ENCODE measurements around the gene OR13J1.
A peak's percentile ranks its signal among the peaks of the same experiment; 100 is the strongest.

OR13J1 gene

DNA sequence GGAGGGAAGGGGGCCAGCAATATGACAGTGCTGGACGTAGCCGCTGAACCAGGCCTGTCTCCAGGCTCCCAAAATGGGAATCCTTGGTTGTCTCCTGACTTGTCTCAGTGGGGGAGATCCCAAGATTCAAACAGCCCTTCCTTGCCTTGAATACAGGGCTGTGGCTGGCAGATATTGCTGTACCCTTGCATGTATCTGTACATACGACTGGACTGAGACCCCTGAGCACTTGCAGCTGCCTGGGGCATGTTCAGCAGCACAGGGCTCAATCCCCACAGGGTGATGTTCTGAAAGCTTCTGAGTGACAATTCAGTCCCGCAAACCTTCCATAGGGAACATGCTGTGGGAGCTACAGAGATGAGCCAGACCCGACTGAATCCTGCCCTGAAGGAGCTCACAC lies 13.3 kb downstream of the OR13J1 start:
- no peak for FAIRE-seq

DNA sequence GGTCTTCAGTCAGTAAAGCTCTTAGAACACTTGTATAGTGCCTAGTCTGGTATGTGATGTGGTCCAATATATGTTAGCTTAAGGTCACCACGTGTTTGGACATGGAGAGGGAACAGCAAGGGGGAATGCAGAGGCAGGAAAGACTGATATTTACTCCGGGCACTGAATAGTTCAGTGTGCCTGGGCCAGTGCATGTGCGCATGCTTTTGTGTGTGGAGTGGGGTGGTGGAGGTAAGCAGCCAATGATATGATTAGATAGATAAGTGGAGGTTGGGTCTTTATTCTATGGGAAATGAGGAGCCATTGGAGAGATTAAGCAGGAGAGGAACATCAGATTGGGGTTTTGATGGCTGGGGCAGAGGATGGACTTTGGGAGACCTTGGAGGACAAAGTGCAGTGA lies 14.0 kb downstream of the OR13J1 start:
- FAIRE-seq = no peak

DNA sequence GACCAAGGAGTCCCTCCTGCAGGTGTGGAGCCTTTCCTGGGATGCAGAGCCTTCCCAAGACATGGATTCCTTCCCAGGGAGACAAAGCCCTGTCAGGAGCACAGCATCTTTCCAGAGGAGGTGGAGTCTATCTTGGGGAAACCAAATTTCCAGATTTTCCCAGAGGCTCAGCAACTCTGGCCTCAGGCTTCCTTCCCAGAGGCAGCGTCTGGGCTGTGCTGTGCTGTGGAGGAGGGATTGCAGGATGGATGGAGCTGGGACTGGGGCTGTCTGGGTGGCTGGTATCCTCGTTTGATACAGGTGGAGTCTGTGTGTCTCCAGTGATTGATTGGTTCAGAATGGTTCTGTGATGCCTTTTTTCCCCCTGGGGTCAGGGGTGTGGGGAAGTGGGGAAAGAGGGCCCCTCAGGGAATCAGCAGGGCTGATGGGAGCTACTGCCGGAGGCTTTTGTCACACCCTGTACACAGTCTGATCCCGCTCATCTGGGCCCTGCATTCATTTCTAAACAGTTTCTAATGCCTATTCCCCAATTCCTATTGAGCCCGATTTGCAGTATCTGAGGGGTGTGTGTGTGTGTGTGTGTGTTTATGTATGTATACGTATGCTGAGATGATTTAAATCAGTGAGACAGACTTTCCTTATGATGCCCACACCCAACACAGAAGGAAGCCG lies 16.0 kb downstream of the OR13J1 start:
- FAIRE-seq = no peak

DNA sequence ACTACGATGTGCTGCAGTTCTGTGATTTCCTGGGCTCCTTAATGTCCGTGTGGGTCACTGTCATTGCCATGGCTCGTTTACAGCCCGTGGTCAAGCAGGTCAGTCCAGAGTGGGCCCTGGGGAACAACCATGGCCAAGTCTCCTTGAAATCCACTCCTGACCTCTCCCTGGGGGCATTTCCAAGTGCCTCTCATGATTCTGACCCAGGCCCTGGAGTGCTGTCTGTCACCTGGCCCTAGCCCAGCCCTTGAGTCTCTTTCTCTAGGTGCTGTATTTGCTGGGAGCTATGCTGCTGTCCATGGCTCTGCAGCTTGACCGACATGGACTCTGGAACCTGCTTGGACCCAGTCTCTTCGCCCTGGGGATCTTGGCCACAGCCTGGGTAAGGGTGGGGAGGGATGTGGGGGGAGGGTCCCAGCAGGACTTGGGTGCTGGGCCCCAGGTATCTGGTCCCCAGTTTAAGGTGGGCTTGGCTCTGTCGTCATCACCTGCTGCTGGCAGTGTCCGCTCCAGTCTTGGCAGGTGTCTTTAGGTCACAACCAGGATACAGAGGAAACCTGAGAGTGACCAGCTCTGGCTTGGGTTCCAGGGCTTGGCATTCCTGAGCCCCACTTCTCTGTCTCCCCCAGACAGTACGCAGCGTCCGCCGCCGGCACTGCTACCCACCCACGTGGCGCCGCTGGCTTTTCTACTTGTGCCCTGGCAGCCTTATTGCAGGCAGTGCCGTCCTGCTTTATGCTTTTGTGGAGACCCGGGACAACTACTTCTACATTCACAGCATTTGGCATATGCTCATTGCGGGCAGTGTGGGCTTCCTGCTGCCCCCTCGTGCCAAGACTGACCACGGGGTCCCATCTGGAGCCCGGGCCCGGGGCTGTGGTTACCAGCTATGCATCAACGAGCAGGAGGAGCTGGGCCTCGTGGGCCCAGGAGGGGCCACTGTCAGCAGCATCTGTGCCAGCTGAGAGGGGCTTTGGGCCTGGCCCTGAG lies 17.0 kb downstream of the OR13J1 start:
- no peak for FAIRE-seq

DNA sequence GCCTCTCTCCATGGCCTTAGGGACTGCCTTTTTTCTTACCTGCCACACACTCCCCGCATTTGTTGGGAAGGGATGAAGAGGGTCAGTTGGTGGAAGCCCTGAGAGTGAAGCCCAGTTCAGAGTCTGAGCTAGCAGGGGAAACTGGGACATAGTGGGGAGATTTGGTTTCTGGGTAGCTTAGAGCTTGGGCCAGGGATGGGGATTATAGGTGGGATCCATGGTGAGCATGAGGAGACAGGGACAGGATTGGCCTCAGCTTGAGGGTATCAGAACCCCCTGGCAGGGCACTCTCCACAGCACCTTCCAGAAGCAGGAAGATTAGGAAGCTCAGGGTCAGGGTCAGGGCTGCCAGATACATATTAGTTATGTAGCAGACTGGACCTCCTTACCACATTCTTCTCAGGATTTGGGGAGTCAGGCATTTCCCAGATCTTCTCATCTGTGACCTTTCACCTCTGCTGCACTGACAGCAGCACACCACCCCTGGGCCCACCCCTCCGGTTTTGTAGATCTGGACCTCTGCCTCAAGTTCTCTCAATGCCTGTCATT lies 17.9 kb downstream of the OR13J1 start:
- no peak for FAIRE-seq

DNA sequence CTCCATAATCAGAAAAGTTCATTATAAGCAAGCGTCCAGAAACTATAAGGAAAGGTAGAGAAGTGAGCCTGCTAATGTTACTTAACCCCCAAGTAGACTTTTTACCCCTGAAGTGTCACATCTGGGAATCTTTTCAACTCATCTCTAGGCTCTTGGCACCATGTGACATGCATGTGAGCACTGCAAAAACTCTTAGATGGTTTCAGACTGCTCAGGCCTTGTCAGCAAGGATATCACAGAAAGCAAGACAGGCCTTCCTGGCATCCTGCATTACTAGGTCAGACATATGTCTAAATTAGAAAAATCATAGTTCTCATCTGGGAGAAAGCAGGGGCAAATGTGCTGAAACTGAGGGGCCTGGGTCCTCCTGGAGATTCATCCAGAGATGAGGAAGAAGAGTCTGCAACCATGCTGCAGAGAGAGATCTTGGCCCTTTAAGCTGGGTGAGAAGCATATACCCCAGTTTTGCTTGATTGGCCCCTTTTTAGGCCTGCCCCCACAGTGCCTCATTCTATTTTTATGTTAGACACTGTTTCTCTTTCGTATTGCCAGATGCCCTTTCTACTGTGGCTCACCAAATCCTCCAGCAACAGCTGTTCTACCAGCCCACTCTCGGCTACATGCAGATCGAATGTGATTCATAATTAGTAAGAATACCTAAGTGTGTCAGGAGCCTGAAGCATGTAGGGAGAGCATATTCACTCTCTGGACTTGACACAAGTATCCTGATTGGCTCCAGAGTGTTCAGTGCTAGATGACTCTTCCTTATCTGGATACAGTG lies 22.2 kb downstream of the OR13J1 start:
- FAIRE-seq = no peak

DNA sequence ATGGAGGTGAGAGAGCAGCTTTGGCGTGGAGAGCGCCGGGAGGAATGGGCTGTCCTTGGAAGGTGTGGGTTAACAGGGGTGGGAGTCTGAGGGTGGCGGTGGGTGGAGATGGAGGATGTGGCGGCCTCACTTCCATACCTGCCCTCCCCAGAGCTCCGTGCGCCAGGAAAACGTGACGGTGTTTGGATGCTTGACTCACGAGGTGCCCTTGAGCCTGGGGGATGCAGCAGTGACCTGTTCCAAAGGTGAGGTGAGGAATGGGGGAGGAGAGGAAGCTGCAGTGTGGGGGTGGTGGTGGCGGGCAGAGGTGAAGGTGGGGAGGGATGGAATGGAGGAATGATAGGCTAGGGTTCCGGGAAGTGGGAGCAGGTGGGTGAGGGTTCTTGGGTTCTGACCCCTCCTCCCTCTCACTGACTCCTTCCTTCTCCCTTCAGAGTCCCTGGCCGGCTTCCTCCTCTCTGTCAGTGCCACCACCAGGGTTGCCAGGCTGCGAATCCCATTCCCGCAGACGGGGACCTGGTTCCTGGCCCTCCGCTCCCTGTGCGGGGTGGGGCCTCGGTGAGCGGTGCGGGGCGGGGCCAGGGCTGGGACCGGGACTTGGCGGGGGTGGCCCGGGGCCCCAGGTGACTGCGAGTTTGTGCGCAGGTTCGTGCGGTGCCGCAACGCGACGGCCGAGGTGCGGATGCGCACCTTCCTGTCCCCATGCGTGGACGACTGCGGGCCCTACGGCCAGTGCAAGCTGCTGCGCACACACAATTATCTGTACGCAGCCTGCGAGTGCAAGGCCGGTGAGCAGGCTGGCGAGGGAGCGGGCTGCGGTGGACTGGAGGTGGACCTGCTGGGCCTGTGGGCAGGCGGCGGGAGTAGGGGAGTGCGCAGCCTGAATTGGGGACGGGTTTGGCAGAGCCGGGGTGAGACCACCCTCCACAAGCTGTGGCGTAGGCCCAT lies 24.1 kb downstream of the OR13J1 start:
- FAIRE-seq = no peak

DNA sequence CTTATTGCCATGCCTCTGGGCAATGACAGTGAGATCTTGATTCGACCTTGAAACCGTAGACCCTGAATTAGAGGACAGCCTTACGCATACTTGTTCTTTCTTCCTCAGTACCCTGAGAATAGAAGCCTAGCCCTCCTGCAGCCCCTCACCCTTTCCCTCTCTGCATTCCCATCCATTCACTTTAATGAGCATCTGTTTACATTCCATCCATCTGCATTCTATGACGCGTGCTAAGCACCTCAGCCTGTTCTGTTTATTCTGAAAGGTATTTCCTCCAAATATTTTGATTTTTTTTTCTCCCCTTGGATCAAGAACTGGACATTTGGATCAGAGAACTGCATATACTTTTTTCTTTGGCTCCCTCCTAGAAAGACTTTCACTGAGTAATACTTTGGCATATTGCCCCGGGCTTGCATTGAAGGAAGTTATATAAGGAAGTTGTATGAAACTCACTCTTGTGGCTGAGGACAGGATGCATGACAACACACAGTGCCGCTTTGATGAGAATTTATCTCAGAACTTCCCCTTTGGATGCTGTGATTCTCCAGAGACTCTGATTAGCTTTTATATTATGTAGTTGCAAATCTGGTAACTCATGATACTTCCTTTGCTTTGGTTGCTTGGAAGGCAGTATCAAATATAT lies 25.5 kb downstream of the OR13J1 start:
- peak; percentile 48 for FAIRE-seq

DNA sequence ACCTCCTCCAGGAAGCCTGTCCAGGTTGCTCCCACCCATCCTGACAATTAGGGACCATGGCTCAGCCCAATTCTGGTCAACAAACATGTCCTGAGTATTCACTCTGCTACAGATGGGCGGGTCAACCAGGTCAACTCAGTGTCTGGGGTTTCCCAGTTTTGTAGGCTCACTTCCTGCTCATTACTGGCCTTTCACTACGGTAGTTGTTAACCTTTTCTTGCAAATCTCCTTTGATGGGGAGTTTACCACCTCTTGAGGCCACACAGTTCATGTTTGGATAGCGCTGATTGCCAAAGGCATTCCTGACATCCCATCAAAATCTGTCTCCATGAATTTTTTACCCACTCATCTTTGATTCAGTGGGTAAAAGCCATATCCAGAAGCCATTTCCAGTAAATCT lies 27.4 kb downstream of the OR13J1 start:
- no peak for FAIRE-seq

DNA sequence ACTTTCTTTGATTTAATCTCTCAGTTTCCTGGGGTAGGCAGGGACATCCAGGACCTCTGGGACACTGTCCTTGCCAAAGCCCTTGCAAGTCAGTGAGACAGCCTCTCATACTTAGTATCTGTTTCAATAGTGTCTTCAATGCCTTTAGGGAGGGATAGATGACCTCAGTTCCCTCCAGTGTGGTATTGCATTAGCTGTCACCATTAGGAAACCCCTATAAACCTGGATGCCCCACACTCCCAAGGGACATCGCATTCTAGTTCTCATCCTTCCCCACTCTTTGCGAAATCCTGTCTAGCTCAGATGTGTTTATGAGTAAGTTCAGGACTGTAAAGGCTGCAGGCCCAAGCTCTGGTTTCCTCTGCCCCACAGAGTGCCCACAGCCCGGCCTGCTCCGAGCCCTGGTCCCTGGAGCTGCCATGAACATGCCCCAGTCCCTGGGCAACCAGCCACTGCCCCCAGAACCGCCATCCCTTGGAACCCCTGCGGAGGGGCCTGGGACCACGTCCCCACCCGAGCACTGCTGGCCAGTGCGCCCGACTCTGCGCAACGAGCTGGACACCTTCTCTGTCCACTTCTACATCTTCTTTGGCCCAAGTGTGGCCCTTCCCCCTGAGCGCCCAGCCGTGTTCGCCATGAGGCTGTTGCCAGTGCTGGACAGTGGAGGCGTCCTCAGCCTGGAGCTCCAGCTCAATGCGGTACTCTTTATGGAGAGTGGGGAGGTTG lies 28.0 kb downstream of the OR13J1 start:
- FAIRE-seq = no peak

DNA sequence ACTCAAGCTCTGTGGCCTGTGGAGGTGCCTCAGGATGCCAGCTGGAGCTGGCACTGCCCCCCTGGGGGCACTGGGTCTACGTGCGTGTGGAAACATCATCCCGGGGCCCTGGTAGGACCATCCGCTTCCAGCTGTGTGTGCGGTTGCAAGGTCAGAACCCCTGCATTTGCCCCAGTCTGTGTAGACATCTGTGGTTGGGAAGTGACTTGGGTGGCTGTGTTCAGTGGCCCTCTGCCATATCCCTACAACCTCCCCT lies 28.6 kb downstream of the OR13J1 start:
- no peak for FAIRE-seq

DNA sequence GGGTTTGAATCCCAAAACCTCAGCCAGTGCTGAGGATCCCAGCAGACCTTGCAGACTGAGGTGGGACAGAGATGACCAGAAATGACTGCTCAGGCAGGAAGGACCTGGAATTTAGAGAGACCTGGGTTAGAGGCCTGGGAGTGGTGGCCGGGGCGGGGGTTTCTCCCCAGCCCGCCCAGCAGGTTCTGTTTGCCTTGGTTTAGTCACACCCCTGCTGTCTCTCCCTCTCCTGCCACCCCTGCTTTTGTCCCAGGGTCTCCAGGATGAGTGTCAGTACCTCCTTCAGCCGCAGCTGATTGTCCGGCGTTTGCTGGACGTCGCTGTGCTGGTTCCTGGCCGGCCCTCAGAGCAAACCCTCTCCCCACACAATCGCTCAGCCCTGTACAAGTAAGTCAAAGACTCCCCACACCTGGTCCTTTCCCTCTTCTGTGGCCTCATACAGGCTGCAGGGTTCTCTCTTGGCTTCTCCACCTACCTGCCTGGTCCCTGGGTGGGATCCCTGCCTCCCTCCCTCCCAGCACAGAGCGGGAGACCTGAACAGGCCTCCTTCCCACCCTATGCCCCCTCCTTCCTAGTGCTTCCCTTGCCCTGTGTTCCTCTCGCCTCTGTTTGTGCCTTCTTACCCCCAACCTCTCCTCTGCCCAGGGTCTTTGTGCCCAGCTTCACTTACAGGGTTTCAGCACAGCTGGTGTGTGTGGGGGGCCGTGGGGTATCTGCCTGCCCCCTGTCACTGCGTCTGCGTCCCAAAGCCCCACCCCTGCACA lies 29.1 kb downstream of the OR13J1 start:
- no peak for FAIRE-seq

DNA sequence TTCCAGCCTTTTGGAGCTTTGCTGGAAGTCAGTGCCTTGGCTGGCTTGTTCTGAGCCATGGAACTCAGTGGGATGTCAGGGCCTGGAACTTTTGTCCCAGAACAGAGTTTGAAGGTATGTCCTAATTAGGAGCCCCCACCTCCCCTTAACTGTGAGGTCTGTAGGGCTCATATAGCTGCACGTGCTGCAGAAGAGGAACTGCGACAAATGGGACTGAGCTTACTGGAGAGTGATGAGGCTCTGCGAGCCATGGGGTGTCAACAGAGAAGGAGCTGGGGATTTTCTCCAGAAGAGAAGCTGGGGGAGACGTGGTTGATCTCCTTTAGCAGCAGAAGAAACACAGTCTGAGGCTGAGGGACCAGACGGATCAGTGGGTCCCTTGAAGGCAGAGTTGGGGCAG lies 30.3 kb downstream of the OR13J1 start:
- FAIRE-seq = no peak

DNA sequence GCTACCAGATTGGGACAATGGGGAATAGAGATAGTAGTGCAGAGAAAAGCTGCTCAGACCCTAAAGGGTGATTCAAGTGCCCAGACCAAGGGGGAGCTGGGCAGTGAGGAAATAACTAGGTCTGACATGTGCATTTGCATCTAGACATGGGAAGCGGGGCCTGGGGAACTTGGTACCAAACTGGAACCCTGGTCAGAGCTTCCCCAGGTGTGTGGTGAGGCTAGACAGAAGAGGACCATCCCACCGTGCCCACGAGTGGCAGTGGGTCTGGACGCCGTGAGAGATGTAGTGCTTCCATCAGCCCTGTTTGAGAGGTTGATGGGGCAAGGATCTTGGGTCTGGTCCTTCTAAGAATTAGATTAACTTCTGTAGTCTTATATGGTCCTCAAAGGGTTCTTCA lies 33.6 kb downstream of the OR13J1 start:
- FAIRE-seq = no peak

DNA sequence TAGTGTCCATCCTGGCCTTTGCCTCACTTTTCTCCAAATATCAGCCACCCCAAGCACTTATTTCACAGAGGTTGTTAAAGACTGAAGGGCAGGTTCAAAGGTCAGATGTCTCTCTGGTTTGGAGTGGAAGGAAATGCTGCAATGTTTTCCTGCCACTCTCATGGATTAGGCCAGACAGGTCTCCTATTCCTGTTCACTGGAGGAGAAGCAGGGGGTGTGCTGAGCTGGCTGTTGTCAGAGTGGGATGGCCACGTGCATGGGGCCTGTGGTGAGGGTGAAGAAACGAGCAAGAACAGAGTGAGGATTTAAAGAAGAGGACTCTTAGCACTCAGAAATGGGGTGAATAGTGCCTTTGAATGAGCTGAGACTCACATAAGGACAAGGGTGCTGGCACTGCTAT lies 34.4 kb downstream of the OR13J1 start:
- FAIRE-seq = no peak

DNA sequence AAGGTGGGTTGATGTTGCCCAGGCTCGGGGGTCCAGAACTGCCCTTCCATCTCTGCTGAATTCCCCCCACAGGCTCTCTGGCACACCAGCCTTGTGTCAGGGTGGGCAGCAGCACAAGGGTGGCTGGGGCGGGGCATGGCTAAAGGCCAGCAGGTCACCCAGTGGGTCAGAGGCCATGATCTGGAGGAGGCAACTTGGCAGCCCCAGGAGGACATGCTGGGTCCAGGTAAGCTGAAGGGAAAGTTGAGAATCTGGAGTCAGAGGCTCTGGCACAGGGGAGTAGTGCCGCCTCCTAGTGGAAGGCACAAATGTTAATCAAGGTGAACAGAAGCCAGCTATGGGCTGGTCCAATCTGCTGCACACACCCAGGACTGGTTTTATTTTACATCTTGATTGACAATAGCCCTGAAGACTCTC lies 35.0 kb downstream of the OR13J1 start:
- FAIRE-seq = no peak

DNA sequence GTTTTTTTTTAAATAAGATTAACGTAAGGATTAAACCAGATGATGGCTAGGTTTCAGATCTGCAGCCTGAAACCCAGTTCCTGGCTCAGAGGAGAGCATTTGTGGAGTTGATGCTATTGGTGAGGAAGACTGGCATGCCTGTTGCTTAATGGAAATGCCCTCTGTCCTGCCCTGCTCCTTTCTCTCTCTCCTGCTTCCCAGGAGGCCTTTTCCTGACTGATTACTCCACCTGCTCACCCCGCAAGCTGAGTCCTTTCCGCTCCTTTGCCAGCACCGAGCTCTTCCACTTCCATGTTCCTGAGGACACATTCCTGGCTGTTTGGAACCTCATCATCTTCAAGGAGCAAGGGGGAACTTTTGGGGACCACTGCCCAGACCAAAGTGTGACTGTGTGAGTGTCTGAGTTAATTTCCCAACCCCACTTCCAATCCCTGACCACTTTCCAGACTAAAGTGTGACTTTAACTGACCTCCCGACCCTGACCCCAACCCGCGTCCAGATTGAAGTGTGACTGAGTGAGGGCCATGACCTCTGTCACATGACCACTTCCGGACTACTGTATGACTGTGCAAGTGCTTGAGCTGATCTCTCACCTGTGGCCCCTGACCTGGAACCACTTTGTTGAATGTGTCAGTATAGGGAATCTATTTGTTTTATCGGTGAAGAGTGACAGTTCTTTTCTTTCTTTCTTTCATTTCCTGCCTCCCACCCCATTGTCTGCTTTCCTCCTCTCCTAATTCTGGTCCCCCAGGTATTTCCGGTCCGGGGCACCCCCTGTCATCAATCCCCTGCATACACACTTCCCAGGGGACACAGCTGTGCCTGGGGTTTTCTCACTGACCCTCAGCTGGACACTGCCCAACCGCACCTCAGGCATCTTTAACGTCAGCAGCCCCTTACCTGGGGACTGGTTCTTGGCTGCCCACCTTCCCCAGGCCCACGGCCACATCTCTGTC lies 35.7 kb downstream of the OR13J1 start:
- no peak for FAIRE-seq

DNA sequence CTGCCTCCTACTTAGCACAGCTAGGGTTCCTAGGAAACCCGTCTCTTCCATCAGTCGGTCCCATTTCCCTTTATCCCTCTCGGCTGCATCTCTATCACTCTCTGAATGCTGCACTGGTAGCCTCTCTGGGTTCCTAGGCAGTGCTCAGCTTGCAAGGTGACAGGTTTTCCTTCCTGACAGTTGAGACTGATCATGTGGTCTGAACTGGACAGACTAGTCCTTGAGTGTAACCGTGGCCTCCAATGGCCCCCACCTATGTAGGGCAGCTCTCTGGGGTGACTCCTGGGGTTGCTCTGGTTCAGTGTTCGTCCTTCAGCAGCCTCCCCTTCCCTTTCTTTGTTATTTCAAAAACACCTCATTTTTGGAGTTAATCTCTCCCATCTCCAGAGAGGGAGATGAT lies 37.4 kb downstream of the OR13J1 start:
- no peak for FAIRE-seq

DNA sequence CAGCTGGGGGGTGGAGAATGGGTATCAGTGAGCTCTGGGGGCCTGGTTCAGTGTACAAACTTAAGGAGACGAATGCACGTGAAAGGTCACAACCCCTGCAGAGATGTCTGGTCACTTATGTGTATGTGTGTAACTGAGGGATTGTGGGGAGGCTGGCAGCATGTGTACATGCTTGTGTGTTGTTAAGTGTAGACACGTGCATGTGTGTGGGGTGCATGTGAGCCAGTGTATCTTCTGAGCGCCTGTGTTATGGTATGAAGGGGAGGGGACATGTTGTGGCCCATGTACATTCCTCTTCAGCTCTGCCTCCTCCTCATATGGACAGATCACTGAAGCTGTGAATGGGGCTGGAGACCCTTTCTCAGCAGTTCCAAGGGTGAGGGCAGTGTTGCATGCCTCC lies 39.2 kb downstream of the OR13J1 start:
- FAIRE-seq = no peak
